GM20000 (cell line): ENCODE results near the gene ARHGAP26.

Experiments
- DNase-seq: peaks from one replicate; pipeline ENCODE4 v3.0.0; 2012; ENCODE audit warnings: low spot score
- TF ChIP-seq, protein P1 (sequence below): IDR thresholded peaks from 2 replicates; pipeline ENCODE4 v1.5.1; 2012; ENCODE audit warnings: mild to moderate bottlenecking, control low read depth; ENCODE audit errors: extremely low read depth, missing control alignments

ARHGAP26 gene

DNA sequence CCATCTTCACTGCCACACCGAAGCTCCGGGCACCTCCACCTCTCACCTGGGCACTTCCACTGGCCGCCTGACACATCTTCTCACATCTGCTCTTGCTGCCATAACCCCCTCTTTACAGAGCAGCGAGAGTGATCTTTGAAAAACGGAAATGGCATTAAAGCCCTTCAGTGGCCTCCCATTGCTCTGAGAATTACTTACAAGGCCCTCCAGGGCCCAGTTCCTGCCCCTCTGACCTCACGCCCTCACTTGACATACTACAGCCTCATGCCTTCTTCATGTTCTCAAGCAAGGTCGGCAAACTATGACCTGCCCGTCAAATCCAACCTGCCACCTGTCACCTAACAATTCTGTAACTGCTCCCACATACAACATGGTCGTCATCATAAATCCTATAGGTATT, 446.0 kb downstream of the ARHGAP26 start:
- TF ChIP-seq, protein P1, sequence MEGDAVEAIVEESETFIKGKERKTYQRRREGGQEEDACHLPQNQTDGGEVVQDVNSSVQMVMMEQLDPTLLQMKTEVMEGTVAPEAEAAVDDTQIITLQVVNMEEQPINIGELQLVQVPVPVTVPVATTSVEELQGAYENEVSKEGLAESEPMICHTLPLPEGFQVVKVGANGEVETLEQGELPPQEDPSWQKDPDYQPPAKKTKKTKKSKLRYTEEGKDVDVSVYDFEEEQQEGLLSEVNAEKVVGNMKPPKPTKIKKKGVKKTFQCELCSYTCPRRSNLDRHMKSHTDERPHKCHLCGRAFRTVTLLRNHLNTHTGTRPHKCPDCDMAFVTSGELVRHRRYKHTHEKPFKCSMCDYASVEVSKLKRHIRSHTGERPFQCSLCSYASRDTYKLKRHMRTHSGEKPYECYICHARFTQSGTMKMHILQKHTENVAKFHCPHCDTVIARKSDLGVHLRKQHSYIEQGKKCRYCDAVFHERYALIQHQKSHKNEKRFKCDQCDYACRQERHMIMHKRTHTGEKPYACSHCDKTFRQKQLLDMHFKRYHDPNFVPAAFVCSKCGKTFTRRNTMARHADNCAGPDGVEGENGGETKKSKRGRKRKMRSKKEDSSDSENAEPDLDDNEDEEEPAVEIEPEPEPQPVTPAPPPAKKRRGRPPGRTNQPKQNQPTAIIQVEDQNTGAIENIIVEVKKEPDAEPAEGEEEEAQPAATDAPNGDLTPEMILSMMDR: no peak
- no peak for DNase-seq

DNA sequence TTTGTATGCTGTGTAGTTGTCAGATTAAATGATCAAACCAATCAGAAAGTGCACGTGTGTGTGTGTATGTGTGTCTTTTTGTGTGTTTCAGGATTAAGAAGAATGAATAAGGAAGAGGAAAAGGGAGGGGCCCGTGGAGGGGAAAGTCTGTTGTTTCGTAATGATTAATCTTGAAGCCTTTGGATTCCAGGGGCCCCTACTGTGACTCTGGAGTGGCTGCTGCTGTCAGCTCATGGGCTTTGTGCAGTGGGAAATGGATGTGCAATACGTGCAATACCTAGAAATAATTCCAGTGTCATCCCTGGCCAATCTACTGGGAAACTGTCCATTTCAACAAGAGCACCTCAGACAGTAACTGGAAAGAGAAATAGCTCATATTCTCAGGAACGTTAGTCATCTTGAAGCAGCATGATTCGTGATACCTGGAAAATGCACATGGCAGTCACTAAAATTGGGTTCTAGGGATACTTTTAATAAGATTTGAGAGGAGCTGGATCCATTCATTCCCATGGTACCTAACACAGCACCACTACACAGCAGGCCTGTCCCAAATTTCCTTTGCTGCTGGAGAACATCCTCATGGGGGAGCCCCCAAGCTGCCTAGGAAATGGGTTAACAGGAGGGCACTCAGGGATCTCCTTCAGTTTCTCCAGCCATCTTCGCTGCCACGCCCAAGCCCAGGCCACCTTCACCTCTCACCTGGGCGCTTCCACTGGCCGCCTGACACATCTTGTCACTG, 447.1 kb downstream of the ARHGAP26 start:
- TF ChIP-seq, protein P1: no peak
- DNase-seq: no peak

DNA sequence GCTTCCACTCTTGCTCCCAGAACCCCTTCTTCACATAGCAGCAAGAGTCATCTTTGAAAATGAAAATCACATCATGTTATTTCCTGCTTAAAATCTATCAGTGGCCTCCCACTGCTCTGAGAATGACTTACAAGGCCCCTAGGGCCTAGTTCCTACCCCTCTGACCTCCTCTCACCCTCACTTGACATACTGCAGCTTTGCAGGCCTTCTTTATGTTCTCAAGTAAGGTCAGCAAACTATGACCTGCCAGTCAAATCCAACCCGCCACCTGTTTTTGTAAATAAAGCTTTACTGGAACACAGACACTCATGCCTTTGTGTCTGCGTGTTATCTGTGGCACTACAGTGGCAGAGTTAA, 447.6 kb downstream of the ARHGAP26 start:
- TF ChIP-seq, protein P1: no peak
- DNase-seq: peak; percentile 36

DNA sequence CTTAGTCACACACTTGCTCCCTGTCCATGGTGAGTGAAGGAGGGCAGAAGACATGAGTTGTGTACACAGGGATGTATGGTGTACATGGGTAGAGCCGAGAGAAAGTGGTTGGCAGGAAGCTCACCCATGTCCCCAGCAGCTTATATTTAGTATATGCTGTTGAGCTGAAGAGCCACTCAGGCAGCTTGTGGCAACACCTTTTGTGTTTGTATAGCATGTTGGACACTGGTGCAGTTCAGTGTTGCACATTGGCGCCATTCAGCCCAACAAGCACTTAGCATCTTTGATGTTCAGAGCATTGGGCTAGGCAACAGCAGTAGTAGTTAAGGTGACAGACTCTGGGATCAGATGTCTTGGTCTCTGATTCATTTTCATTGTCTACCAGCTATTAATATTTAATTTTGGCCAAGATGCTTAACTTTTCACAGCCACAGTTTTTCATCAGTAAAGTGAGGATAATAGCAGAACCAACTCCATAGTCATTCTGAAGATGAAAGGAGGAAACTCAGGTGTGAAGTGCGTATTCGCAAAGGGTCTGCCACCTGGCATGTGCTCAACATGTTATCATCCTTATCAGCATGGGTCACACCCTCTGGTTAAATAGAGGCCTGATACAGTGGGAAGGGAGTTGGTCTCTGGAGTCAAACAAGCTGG, 448.5 kb downstream of the ARHGAP26 start:
- TF ChIP-seq, protein P1: no peak
- no peak for DNase-seq

DNA sequence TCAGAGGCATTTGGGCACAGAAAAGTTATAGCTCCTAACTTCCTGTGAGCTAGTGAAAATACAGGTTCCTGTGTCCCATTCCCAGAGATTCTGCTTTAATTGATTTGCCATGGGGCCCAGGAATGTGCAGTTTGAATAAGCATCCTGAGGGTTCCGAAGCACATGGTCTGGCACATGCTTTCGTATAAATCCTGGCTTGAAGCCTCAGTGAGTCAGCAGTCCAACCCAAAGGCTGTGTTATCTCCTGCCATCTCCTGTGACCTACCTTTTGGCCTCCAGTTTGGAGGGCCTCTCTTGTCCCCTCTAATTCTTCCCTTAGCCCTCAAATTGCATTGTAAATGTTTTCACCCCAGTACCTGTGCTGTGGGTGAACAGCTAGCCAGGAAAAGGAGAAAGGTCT, 449.5 kb downstream of the ARHGAP26 start:
- TF ChIP-seq, protein P1: no peak

DNA sequence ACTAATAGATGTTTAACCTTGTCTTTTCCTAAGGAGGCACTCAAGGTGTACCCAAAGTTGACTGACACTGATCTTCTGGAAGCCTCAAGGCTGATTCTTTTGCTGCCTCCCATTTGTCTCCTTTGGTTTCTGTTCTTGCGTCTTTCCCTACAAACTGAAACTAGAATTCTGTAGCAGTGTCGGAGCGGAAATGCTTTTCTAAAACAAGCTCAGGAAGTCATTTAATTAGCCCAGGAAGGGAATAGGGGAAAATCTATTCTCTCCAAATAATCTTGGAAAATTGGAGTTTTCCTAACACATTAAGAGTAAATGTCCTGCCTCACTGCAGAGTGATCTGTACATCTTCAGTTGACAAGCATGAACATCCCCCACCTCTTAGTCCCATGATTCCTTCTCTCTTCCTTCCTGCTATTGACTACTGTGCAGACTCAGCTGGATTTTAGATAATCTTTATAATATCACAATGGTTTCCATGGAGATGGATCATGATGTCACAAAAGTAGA, 450.6 kb downstream of the ARHGAP26 start:
- TF ChIP-seq, protein P1: no peak
- no peak for DNase-seq

More for the DNA sequence above, 449.5 kb downstream of the ARHGAP26 start:
- DNase-seq: no peak
